Measurements from ENCODE around the gene PSORS1C2. TPM values are rescaled to one million over a fixed set of nuclear protein-coding genes. Genes with fewer than 3 reads are reported as not detected.

The PSORS1C2 gene
- total RNA-seq, 3 donors from 2014 or later, result not detected

- Histone ChIP-seq H3K4me3 (no peak overlapping the region), H3K36me3 (ENCODE audit: low read depth) (no peaks in the 10 kb centered on the region), H3K4me1 (ENCODE audit: low read depth) (peaks cover 6% of the 10 kb centered on the region), H3K9me3 (no peaks in the 10 kb centered on the region)
- ATAC-seq (no peak), DNase-seq (no peak)
- TF ChIP-seq CTCF (IDR thresholded peaks at IDR 0.05), result no peak
- intact Hi-C loops (cut with DNase I, micrococcal nuclease), result no loop called here
These were observed 9.7 kb downstream of the PSORS1C2 start for GRCh38 chr6:31129130-31129529.

GRCh38 chr6:31128093-31128676 is 10.7 kb downstream of the PSORS1C2 start:
- ATAC-seq (peak; percentile 81), DNase-seq (peak in 2 of 3 donors; percentile 78 to 92)
- Histone ChIP-seq H3K4me3 (no peak overlapping the region), H3K9me3 (no peaks in the 10 kb centered on the region), H3K36me3 (ENCODE audit: low read depth) (no peaks in the 10 kb centered on the region), H3K4me1 (ENCODE audit: low read depth) (peaks cover 6% of the 10 kb centered on the region)
- peak; percentile 73 for TF ChIP-seq CTCF (IDR thresholded peaks at IDR 0.05)
- intact Hi-C loops (cut with DNase I, micrococcal nuclease), result no loop called here

GRCh38 chr6:31126396-31127175 is 12.3 kb downstream of the PSORS1C2 start:
- H3K9me3 ChIP-seq, result no peaks in the 10 kb centered on the region
- H3K4me3 ChIP-seq, result no peak overlapping the region
- TF ChIP-seq CTCF (IDR thresholded peaks at IDR 0.05), result no peak
- intact Hi-C loops (cut with DNase I, micrococcal nuclease), result no loop called here
- H3K36me3 ChIP-seq (ENCODE audit: low read depth), result no peaks in the 10 kb centered on the region
- DNase-seq, result no peak
- H3K4me1 ChIP-seq (ENCODE audit: low read depth), result peaks cover 15% of the 10 kb centered on the region
- ATAC-seq, result peak; percentile 60

GRCh38 chr6:31125586-31126363 is 13.1 kb downstream of the PSORS1C2 start:
- Histone ChIP-seq H3K9me3 (no peaks in the 10 kb centered on the region), H3K4me3 (no peak overlapping the region), H3K4me1 (ENCODE audit: low read depth) (peaks cover 15% of the 10 kb centered on the region), H3K36me3 (ENCODE audit: low read depth) (no peaks in the 10 kb centered on the region)
- ATAC-seq (no peak), DNase-seq (no peak)
- no peak for TF ChIP-seq CTCF (IDR thresholded peaks at IDR 0.05)
- intact Hi-C loops (cut with DNase I, micrococcal nuclease), result no loop called here

- Histone ChIP-seq H3K36me3 (ENCODE audit: low read depth) (no peaks in the 10 kb centered on the region), H3K4me3 (no peak overlapping the region), H3K4me1 (ENCODE audit: low read depth) (peaks cover 15% of the 10 kb centered on the region), H3K9me3 (no peaks in the 10 kb centered on the region)
- no peak for ATAC-seq
- no peak for TF ChIP-seq CTCF (IDR thresholded peaks at IDR 0.05)
- DNase-seq, result no peak
- intact Hi-C loops (cut with DNase I, micrococcal nuclease), result no loop called here
These were observed 13.7 kb downstream of the PSORS1C2 start for GRCh38 chr6:31125162-31125561.
